ENCODE results near the gene UBQLN4. TPM values are rescaled to one million over a fixed set of nuclear protein-coding genes. Genes with fewer than 3 reads are reported as not detected.

Gene UBQLN4
- total and polyA plus RNA-seq, 2 of the 4 experiments (the other 2 are of a cell fraction): 8.8 to 21.6 TPM

- H3K9me1 ChIP-seq (ENCODE audit: insufficient read depth, low read length): peaks cover 12% of the 10 kb centered on the region
- peak overlapping the region; percentile 78 for H3K14ac ChIP-seq (replicated peaks; ENCODE audit: low read depth, low read length)
- no CpG with 5 or more reads among the region's 17 CpGs for WGBS, 2 experiments (ENCODE audit: extremely low coverage in 2 of 2, insufficient read length in 1 of 2)
- intact Hi-C loops (cut with micrococcal nuclease) (no loop called here), dilution Hi-C loops (cut with HindIII; ENCODE audit: low sequenced_read_pairs, unreplicated experiment) (no loop called here), in situ Hi-C loops (cut with MboI; ENCODE audit: low sequenced_read_pairs) (no loop called here)
- ChIA-PET POLR2A (ENCODE audit: unreplicated experiment) (no interaction called here), CTCF (no interaction called here)
- H3K23ac ChIP-seq (ENCODE audit: low read depth, low read length): peak overlapping the region; percentile 93
- peak overlapping the region; percentile 97 for H2AFZ ChIP-seq (replicated peaks; ENCODE audit: low read length, poor library complexity)
- H3K27ac ChIP-seq (ENCODE audit: insufficient read depth, low read length): peak overlapping the region; percentile 90
- ATAC-seq (ENCODE audit: low read depth): no peak
- peak overlapping the region; percentile 88 for H3K9ac ChIP-seq (ENCODE audit: low read depth, low read length)
- H3K79me1 ChIP-seq (ENCODE audit: low read depth in 1 of 2, low read length in 2 of 2): peaks cover 30 to 56% of the 10 kb centered on the region in 2 experiments
- peak overlapping the region; percentile 52 to 95; a peak in 3 of 4 replicates for H4K8ac ChIP-seq (ENCODE audit: low read depth in 2 of 2, low read length in 2 of 2)
- H4K91ac ChIP-seq (ENCODE audit: insufficient read depth, low read depth, low read length): peak overlapping the region; percentile 57; the same call in 1 of the 2 replicates
- H4K20me1 ChIP-seq (ENCODE audit: insufficient read depth, low read length): no peaks in the 10 kb centered on the region
- DNase-seq: no peak
- H2BK15ac ChIP-seq (ENCODE audit: low read depth, low read length): no peak overlapping the region
- H3K27me3 ChIP-seq (ENCODE audit: control insufficient read depth, insufficient read depth, low read length): no peaks in the 10 kb centered on the region
- H2AK9ac ChIP-seq (replicated peaks; ENCODE audit: low read depth, low read length, poor library complexity): peak overlapping the region; percentile 92
- peak overlapping the region; percentile 20 for H2AK5ac ChIP-seq (ENCODE audit: low read depth, low read length)
- no TSS peak for BruUV-seq (replicated peaks)
- peaks cover 4% of the 10 kb centered on the region; the same call in 1 of the 2 replicates for H3K4me1 ChIP-seq (ENCODE audit: control insufficient read depth, insufficient read depth, low read length)
- H3K9me3 ChIP-seq (ENCODE audit: control insufficient read depth, insufficient read depth, low read length): no peaks in the 10 kb centered on the region
- no peak overlapping the region for H2BK120ac ChIP-seq (ENCODE audit: low read depth, low read length)
- peak overlapping the region; percentile 88 for H3K4ac ChIP-seq (ENCODE audit: low read depth, low read length)
- peak overlapping the region; percentile 32; the same call in 1 of the 2 replicates for H3K56ac ChIP-seq (ENCODE audit: extremely low read depth, insufficient read depth, low read length)
- H2BK5ac ChIP-seq (ENCODE audit: low read depth, low read length, poor library complexity, severe bottlenecking): peak overlapping the region; percentile 89
- H3K4me3 ChIP-seq (ENCODE audit: insufficient read depth, low read depth, low read length): peak overlapping the region; percentile 83
- no peak overlapping the region for H2BK20ac ChIP-seq (ENCODE audit: low read depth, low read length)
- peak overlapping the region; percentile 31; the same call in 1 of the 2 replicates for H4K5ac ChIP-seq (ENCODE audit: low read depth, low read length)
- peak overlapping the region; percentile 90 for H3K4me2 ChIP-seq (ENCODE audit: low read depth, low read length)
- no peak overlapping the region for H3K18ac ChIP-seq (ENCODE audit: low read depth, low read length)
- H3K36me3 ChIP-seq (ENCODE audit: control insufficient read depth, insufficient read depth, low read length): peaks cover 7% of the 10 kb centered on the region
- TF ChIP-seq MXI1 (IDR thresholded peaks at IDR 0.05; ENCODE audit: borderline replicate concordance, low read depth, low read length) (no peak), MAZ (IDR thresholded peaks at IDR 0.05; ENCODE audit: borderline replicate concordance, low read depth, low read length) (no peak), CEBPB (IDR thresholded peaks at IDR 0.05; ENCODE audit: low read depth, low read length) (no peak), POLR2A (IDR thresholded peaks at IDR 0.05; ENCODE audit: low read depth, low read length) (no peak), RFX5 (IDR thresholded peaks at IDR 0.05; ENCODE audit: low read depth, low read length) (no peak), BHLHE40 (IDR thresholded peaks at IDR 0.05; ENCODE audit: low read depth, low read length) (no peak), FOS (IDR thresholded peaks at IDR 0.05; ENCODE audit: low read depth, low read length) (no peak), SMC3 (IDR thresholded peaks at IDR 0.05; ENCODE audit: low read depth, low read length) (no peak), NFE2L2 (IDR thresholded peaks at IDR 0.05; ENCODE audit: low read depth, low read length) (no peak), CHD1 (IDR thresholded peaks at IDR 0.05; ENCODE audit: low read depth, low read length) (no peak), MAFK (IDR thresholded peaks at IDR 0.05; ENCODE audit: low read depth, low read length) (no peak), CTCF (conservative IDR thresholded peaks at IDR 0.05; ENCODE audit: low read depth, low read length) (no peak), RAD21 (IDR thresholded peaks at IDR 0.05; ENCODE audit: low read length) (no peak)
- TF ChIP-seq, protein P1, sequence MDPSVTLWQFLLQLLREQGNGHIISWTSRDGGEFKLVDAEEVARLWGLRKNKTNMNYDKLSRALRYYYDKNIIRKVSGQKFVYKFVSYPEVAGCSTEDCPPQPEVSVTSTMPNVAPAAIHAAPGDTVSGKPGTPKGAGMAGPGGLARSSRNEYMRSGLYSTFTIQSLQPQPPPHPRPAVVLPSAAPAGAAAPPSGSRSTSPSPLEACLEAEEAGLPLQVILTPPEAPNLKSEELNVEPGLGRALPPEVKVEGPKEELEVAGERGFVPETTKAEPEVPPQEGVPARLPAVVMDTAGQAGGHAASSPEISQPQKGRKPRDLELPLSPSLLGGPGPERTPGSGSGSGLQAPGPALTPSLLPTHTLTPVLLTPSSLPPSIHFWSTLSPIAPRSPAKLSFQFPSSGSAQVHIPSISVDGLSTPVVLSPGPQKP (IDR thresholded peaks at IDR 0.05; ENCODE audit: borderline replicate concordance, low read depth, low read length): no peak
- TF ChIP-seq, protein P2, sequence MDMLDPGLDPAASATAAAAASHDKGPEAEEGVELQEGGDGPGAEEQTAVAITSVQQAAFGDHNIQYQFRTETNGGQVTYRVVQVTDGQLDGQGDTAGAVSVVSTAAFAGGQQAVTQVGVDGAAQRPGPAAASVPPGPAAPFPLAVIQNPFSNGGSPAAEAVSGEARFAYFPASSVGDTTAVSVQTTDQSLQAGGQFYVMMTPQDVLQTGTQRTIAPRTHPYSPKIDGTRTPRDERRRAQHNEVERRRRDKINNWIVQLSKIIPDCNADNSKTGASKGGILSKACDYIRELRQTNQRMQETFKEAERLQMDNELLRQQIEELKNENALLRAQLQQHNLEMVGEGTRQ (IDR thresholded peaks at IDR 0.05; ENCODE audit: low read depth, low read length): no peak
These were observed 1.9 kb upstream of the UBQLN4 start for GRCh38 chr1:156055281-156056048.
